Activated CD8-positive, alpha-beta T cell treated with anti-CD3 and anti-CD28 coated beads for 36 hours (primary cell): Measurements from ENCODE around the gene FSTL4. TPM values are rescaled to one million over a fixed set of nuclear protein-coding genes. Genes with fewer than 3 reads are reported as not detected.
A peak's percentile ranks its signal among the peaks of the same experiment; 100 is the strongest.

Experiments used
- ATAC-seq: fragments of 200-7000 bp; cut with Tn5 transposase; one replicate; pipeline ENCODE4 v1.10.0; 2021; ENCODE audit warnings: mild to moderate bottlenecking, moderate library complexity
- CTCF ChIA-PET: fragments of 350-600 bp; sonication (Branson Sonifier 250); formaldehyde crosslinking; loops from one replicate; lab custom pipeline; 2021; ENCODE audit warnings: antibody characterized with exemption; lab: Charles Lee
- POLR2A ChIA-PET: fragments of 350-600 bp; sonication (Branson Sonifier 250); formaldehyde crosslinking; loops from one replicate; lab custom pipeline; 2021; ENCODE audit warnings: antibody characterized with exemption; lab: Charles Lee
- DNase-seq: peaks from one replicate; pipeline ENCODE4 v3.0.0-alpha.2; 2020
- H3K27ac Mint-ChIP-seq: one replicate; pipeline ENCODE4 v1.8.0; 2021; ENCODE audit warnings: mild to moderate bottlenecking, mixed read lengths
- H3K27me3 Mint-ChIP-seq: one replicate; pipeline ENCODE4 v1.8.0; 2021; ENCODE audit warnings: mixed read lengths
- H3K36me3 Mint-ChIP-seq: one replicate; pipeline ENCODE4 v1.8.0; 2021; ENCODE audit warnings: low read depth, mixed read lengths
- H3K4me1 Mint-ChIP-seq: one replicate; pipeline ENCODE4 v1.8.0; 2021; ENCODE audit warnings: low read depth, mixed read lengths
- H3K4me3 Mint-ChIP-seq: one replicate; pipeline ENCODE4 v1.8.0; 2021; ENCODE audit warnings: mild to moderate bottlenecking, moderate library complexity, mixed read lengths
- H3K9me3 Mint-ChIP-seq: one replicate; pipeline ENCODE4 v1.8.0; 2021; ENCODE audit warnings: mixed read lengths
- CTCF ChIP-seq: fragments of 200-600 bp; IDR thresholded peaks from one replicate; pipeline ENCODE4 v1.8.0; 2022; ENCODE audit warnings: antibody characterized with exemption, mild to moderate bottlenecking
- intact Hi-C: fragments of 100-400 bp; cut with micrococcal nuclease; formaldehyde crosslinking; loops from one replicate; pipeline ENCODE4 v1.10.0; 2022
- total RNA-seq, 2 experiments: library from RNA; stranded (reverse); gene quantifications; one replicate each; pipeline ENCODE4 v1.2.3, GENCODE V29; 2021

FSTL4 gene
- total RNA-seq, 2 experiments from 2014 or later, result not detected

GRCh38 chr5:133365738-133366137 is 246.6 kb downstream of the FSTL4 start:
- CTCF ChIA-PET, result interaction anchor here (1.0 to 3.9 kb wide), 8 partner anchors 8 to 92 kb away, joined by 3 to 13 read pairs (median 4); no protein-coding TSS in a partner anchor
- H3K9me3 Mint-ChIP-seq, result no peaks in the 10 kb centered on the region
- H3K4me1 Mint-ChIP-seq, result no peaks in the 10 kb centered on the region
- intact Hi-C loops, result loop anchor here (5.0 kb wide), 1 partner anchor 92 kb away; no protein-coding TSS in a partner anchor
- H3K4me3 Mint-ChIP-seq, result no peak overlapping the region
- no peak for DNase-seq
- peaks cover 2% of the 10 kb centered on the region for H3K27me3 Mint-ChIP-seq
- no peak for TF ChIP-seq CTCF
- no peaks in the 10 kb centered on the region for H3K36me3 Mint-ChIP-seq
- ATAC-seq, result no peak
- POLR2A ChIA-PET, result interaction anchor here (0.7 kb wide), 1 partner anchor 149 kb away, joined by 3 read pairs; no protein-coding TSS in a partner anchor
- H3K27ac Mint-ChIP-seq, result no peak overlapping the region

GRCh38 chr5:133364936-133365707 is 247.2 kb downstream of the FSTL4 start:
- peak; percentile 71 for TF ChIP-seq CTCF
- intact Hi-C loops, result loop anchor here (5.0 kb wide), 1 partner anchor 92 kb away; no protein-coding TSS in a partner anchor
- H3K27me3 Mint-ChIP-seq, result peaks cover 2% of the 10 kb centered on the region
- DNase-seq, result peak; percentile 57
- no peak for ATAC-seq
- no peaks in the 10 kb centered on the region for H3K4me1 Mint-ChIP-seq
- ChIA-PET CTCF (interaction anchor here (0.7 to 3.9 kb wide), 11 partner anchors 9 to 254 kb away, joined by 3 to 13 read pairs (median 4); no protein-coding TSS in a partner anchor), POLR2A (interaction anchor here (0.6 to 0.7 kb wide), 2 partner anchors 19 to 148 kb away, joined by 3 read pairs; no protein-coding TSS in a partner anchor)
- H3K9me3 Mint-ChIP-seq, result no peaks in the 10 kb centered on the region
- H3K4me3 Mint-ChIP-seq, result no peak overlapping the region
- no peak overlapping the region for H3K27ac Mint-ChIP-seq
- H3K36me3 Mint-ChIP-seq, result no peaks in the 10 kb centered on the region

GRCh38 chr5:133363807-133364587 is 248.3 kb downstream of the FSTL4 start:
- ATAC-seq, result no peak
- Mint-ChIP-seq H3K9me3 (no peaks in the 10 kb centered on the region), H3K27me3 (peaks cover 2% of the 10 kb centered on the region), H3K36me3 (no peaks in the 10 kb centered on the region), H3K4me3 (no peak overlapping the region), H3K4me1 (no peaks in the 10 kb centered on the region), H3K27ac (no peak overlapping the region)
- no peak for DNase-seq
- no peak for TF ChIP-seq CTCF
- intact Hi-C loops, result no loop called here
- ChIA-PET POLR2A (no interaction called here), CTCF (interaction anchor here (1.1 to 3.9 kb wide), 5 partner anchors 14 to 252 kb away, joined by 3 to 13 read pairs (median 4); no protein-coding TSS in a partner anchor)

- ATAC-seq, result no peak
- no peak for TF ChIP-seq CTCF
- Mint-ChIP-seq H3K27ac (no peak overlapping the region), H3K4me1 (no peaks in the 10 kb centered on the region), H3K27me3 (peaks cover 2% of the 10 kb centered on the region), H3K4me3 (no peak overlapping the region), H3K9me3 (no peaks in the 10 kb centered on the region), H3K36me3 (no peaks in the 10 kb centered on the region)
- no peak for DNase-seq
- ChIA-PET POLR2A (no interaction called here), CTCF (no interaction called here)
- intact Hi-C loops, result no loop called here
Observed at GRCh38 chr5:133362438-133362837, 249.9 kb downstream of the FSTL4 start.
